AG04450 (cell line): ENCODE results near the gene SMTNL2. TPM values are rescaled to one million over a fixed set of nuclear protein-coding genes. Genes with fewer than 3 reads are reported as not detected.
"Not testable (repeated sequence)": the region's sequence is repeated elsewhere in the genome, so short reads cannot be mapped to it uniquely, and the experiment has no call there.

ENCODE experiments used
- CTCF ChIA-PET: fragments of 300-600, 350-600 bp; formaldehyde crosslinking; extraction: SDS; loops from one replicate; lab custom pipeline; 2022; ENCODE audit warnings: antibody characterized with exemption, inconsistent platforms; lab: Charles Lee
- POLR2A ChIA-PET: fragments of 350-600 bp; formaldehyde crosslinking; extraction: SDS; loops from one replicate; lab custom pipeline; 2021; ENCODE audit warnings: antibody characterized with exemption, inconsistent platforms; lab: Yijun Ruan, JAX
- DNase-seq: peaks from one replicate; pipeline ENCODE4 v3.0.0-alpha.2; 2011; ENCODE audit warnings: low read depth, low spot score
- H3K27ac ChIP-seq: one replicate; pipeline ENCODE4 v1.5.1; 2012; ENCODE audit warnings: low read depth, low read length, control low read depth
- H3K27me3 ChIP-seq: one replicate; pipeline ENCODE4 v1.6.0; 2012; ENCODE audit warnings: low read length; ENCODE audit not compliant: control insufficient read depth, insufficient read depth
- H3K4me3 ChIP-seq: 2 replicates; pipeline ENCODE4 v1.5.1; 2011; ENCODE audit warnings: mild to moderate bottlenecking, low read depth, low read length, control low read depth
- H3K9me3 ChIP-seq: 2 replicates; pipeline ENCODE4 v1.5.1; 2012; ENCODE audit warnings: low read length; ENCODE audit not compliant: control insufficient read depth, insufficient read depth
- CTCF ChIP-seq: IDR thresholded peaks from 2 replicates; pipeline ENCODE4 v1.5.1; 2011; ENCODE audit warnings: low read depth, low read length, control low read depth, inconsistent platforms
- polyA plus RNA-seq: library from polyadenylated mRNA; depleted of rRNA; stranded (reverse); fragments of >200 nt; gene quantifications from 2 replicates; pipeline ENCODE4 v1.2.3, GENCODE V29; 2011

The SMTNL2 gene
- polyA plus RNA-seq, 1 experiment: 0.04 TPM

DNA sequence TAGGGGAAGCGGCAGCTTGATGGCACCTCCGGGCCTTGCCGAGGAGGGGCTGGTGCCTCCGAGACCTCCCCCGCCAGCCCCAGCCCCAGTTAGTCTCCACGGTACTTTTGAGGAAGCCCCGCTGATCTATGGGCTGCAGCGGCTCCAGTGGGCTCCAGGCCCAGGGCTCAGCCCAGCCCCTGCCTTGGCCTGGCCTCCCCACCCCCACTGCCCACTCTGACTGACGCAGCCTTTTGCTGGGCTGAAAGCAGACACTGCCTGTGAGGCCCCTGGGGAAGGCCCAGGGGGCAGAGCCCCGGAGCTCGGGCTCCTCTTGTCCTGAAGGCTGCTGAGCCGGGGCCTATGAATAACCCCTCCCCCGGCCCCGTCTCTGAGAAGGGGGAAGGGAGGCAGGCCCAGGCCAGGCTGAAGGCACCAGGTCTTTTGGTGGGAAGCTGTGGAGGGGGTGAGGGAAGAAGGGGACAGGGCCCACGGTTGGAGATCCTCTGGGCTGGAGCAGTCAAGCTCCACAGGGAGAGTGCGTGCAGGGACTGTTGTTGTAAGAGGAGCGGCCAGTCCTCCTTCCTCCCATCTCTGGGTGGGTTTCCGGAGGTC is 7.5 kb upstream of the SMTNL2 start:
- no peak for TF ChIP-seq CTCF

DNA sequence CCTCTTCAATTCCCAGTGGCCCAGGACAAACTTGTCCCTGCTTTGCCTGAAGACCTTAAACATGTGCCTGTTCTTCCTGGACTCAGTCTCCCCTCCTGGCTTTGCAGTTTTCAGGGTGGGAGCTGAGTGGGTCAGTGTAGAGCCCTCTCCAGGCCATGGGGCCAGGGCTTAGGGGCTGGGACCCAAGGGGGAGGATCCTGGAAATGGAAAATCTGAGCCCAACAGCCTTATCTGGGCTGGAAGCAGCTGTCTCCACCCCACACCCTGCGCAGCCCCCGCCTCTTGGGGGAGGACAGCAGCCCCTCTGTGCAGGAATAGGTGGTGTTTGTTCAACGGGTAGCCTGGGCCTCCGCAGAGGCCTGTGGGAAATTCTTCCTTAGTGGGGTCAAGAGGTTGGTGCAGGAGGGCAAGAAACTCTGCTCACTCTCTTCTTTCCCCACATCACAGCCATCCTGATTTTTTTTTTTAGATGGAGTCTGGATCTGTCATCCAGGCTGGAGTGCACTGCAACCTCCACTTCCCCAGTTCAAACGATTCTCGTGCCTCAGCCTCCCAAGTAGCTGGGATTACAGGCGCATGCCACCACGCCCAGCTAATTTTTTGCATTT is 6.8 kb upstream of the SMTNL2 start:
- ChIA-PET POLR2A (no interaction called here), CTCF (interaction anchor here (0.5 to 3.9 kb wide), 5 partner anchors 10 to 154 kb away, joined by 3 to 25 read pairs (median 4); no protein-coding TSS in a partner anchor)
- no peak overlapping the region for H3K4me3 ChIP-seq
- DNase-seq: no peak
- no peak for TF ChIP-seq CTCF
- no peak overlapping the region for H3K27ac ChIP-seq
- H3K27me3 ChIP-seq: peaks cover 45% of the 10 kb centered on the region
- H3K9me3 ChIP-seq: no peaks in the 10 kb centered on the region; the same call in 1 of the 2 replicates

More for the DNA sequence above, 7.5 kb upstream of the SMTNL2 start:
- POLR2A ChIA-PET: no interaction called here
- DNase-seq: no peak
- Histone ChIP-seq H3K4me3 (no peak overlapping the region), H3K27me3 (peaks cover 40% of the 10 kb centered on the region), H3K9me3 (no peaks in the 10 kb centered on the region; the same call in 1 of the 2 replicates), H3K27ac (no peak overlapping the region)
- CTCF ChIA-PET: interaction anchor here (0.6 to 3.9 kb wide), 3 partner anchors 10 to 154 kb away, joined by 3 to 25 read pairs (median 8); no protein-coding TSS in a partner anchor

- peaks cover 53% of the 10 kb centered on the region for H3K27me3 ChIP-seq
- POLR2A ChIA-PET, H3K27ac ChIP-seq, H3K9me3 ChIP-seq, H3K4me3 ChIP-seq, DNase-seq: not testable (repeated sequence)
- CTCF ChIA-PET: interaction anchor here (3.9 kb wide), 1 partner anchor 11 kb away, joined by 25 read pairs; no protein-coding TSS in a partner anchor
Measured at GRCh38 chr17:4578349-4578748, 6.0 kb upstream of the SMTNL2 start.

DNA sequence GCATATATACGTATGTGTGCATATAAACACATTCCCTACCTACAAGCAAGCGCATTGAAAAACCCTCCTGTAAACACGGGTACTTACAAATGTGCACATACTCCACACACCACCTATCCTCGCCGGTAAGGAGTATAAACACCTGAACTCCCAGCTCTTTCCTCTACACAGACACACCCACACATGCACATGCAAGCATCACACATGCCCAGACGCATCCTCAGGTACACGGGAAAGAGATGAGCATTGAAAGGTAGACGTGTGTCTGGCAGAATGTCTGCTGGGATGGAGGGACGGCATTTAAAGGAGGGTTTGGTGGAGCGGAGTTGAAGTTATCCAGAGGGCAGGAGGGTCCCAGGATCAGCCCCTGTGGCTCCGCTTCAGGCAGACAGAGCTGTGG is 4.7 kb upstream of the SMTNL2 start:
- DNase-seq: no peak

DNA sequence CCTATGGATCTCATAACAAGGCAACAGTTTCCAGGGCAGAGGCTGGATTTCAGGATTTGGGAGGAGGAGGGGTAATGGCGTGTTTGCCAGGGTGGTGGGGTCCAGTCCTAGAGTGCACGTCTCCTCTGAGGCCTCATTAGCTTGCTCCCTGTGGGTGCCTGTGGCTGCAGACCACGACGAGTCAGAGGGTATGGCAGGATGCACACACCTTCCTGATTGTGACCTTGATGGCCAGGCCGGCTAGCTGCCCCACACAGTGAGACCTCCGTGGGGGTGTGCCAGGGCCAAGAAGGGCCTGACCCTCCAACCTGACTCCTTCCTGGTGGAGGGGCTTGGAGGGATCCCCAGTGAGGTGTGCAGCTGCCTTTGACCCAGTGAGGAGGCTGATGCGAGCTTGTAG is 4.0 kb upstream of the SMTNL2 start:
- TF ChIP-seq CTCF: no peak
- Histone ChIP-seq H3K9me3 (no peaks in the 10 kb centered on the region), H3K4me3 (no peak overlapping the region), H3K27me3 (peaks cover 62% of the 10 kb centered on the region), H3K27ac (no peak overlapping the region)
- no peak for DNase-seq
- CTCF ChIA-PET: interaction anchor here (3.6 kb wide), 1 partner anchor 14 kb away, joined by 12 read pairs; no protein-coding TSS in a partner anchor
- POLR2A ChIA-PET: no interaction called here

More for the DNA sequence above, 4.7 kb upstream of the SMTNL2 start:
- no peak for TF ChIP-seq CTCF
- POLR2A ChIA-PET: no interaction called here
- Histone ChIP-seq H3K27me3 (peaks cover 62% of the 10 kb centered on the region), H3K9me3 (no peaks in the 10 kb centered on the region), H3K27ac (no peak overlapping the region), H3K4me3 (no peak overlapping the region)
- CTCF ChIA-PET: interaction anchor here (3.6 kb wide), 1 partner anchor 13 kb away, joined by 12 read pairs; no protein-coding TSS in a partner anchor
